ENCODE measurements around the gene EHMT1.

GRCh38 chr9:137621131-137621757 lies 2.4 kb downstream of the EHMT1 start:
- TF ChIP-seq, protein P1, sequence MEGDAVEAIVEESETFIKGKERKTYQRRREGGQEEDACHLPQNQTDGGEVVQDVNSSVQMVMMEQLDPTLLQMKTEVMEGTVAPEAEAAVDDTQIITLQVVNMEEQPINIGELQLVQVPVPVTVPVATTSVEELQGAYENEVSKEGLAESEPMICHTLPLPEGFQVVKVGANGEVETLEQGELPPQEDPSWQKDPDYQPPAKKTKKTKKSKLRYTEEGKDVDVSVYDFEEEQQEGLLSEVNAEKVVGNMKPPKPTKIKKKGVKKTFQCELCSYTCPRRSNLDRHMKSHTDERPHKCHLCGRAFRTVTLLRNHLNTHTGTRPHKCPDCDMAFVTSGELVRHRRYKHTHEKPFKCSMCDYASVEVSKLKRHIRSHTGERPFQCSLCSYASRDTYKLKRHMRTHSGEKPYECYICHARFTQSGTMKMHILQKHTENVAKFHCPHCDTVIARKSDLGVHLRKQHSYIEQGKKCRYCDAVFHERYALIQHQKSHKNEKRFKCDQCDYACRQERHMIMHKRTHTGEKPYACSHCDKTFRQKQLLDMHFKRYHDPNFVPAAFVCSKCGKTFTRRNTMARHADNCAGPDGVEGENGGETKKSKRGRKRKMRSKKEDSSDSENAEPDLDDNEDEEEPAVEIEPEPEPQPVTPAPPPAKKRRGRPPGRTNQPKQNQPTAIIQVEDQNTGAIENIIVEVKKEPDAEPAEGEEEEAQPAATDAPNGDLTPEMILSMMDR (IDR thresholded peaks at IDR 0.05; ENCODE audit: poor library complexity): peak; percentile 21
- no peak for TF ChIP-seq EZH2phosphoT487 (IDR thresholded peaks at IDR 0.05; ENCODE audit: low read depth, severe bottlenecking, unreplicated experiment)
- no peak for TF ChIP-seq EZH2 (IDR thresholded peaks at IDR 0.05; ENCODE audit: borderline replicate concordance)
